CD4-positive, CD25-positive, alpha-beta regulatory T cell (primary cell): ENCODE results near the gene CACNA2D1. TPM values are rescaled to one million over a fixed set of nuclear protein-coding genes. Genes with fewer than 3 reads are reported as not detected.

ENCODE experiments used
- ATAC-seq, 2 donors: fragments of 150-1000 bp; cut with Tn5 transposase; one replicate each; pipeline ENCODE4 v1.10.0; 2021; ENCODE audit warnings: low read depth in 2 of 2, moderate number of reproducible peaks in 2 of 2, moderate library complexity in 1 of 2
- DNase-seq, 3 donors: peaks; one replicate each; pipeline versions ENCODE4 v3.0.0 to v3.0.0-alpha.2; 2012 to 2022; ENCODE audit warnings: mixed read lengths in 1 of 3
- H3K27ac ChIP-seq: one replicate; pipeline ENCODE4 v1.7.0; 2013; ENCODE audit warnings: mild to moderate bottlenecking, low read length; ENCODE audit not compliant: insufficient read depth, poor library complexity, severe bottlenecking
- H3K27me3 ChIP-seq: one replicate; pipeline ENCODE4 v1.7.0; 2013; ENCODE audit warnings: low read length; ENCODE audit not compliant: control insufficient read depth, insufficient read depth
- H3K36me3 ChIP-seq: one replicate; pipeline ENCODE4 v1.7.0; 2013; ENCODE audit warnings: mild to moderate bottlenecking, low read length, moderate library complexity; ENCODE audit not compliant: control insufficient read depth, insufficient read depth
- H3K4me1 ChIP-seq: 2 replicates; pipeline ENCODE4 v1.7.0; 2013; ENCODE audit warnings: mild to moderate bottlenecking, low read length; ENCODE audit not compliant: insufficient read depth, control insufficient read depth, poor library complexity, severe bottlenecking
- H3K4me3 ChIP-seq: one replicate; pipeline ENCODE4 v1.7.0; 2013; ENCODE audit warnings: low read depth, mild to moderate bottlenecking, low read length, moderate library complexity
- H3K9me3 ChIP-seq, 2 experiments: 1 replicate in 1 of 2; 2 replicates in 1 of 2; pipeline ENCODE4 v1.7.0; 2013; ENCODE audit warnings: low read length in 2 of 2, mild to moderate bottlenecking in 1 of 2, moderate library complexity in 1 of 2; ENCODE audit not compliant: control insufficient read depth in 2 of 2
- H3K27ac Mint-ChIP-seq, 3 donors: one replicate each; pipeline ENCODE4 v1.8.0; 2020 to 2022; ENCODE audit warnings: mild to moderate bottlenecking in 3 of 3, mixed read lengths in 3 of 3, moderate library complexity in 2 of 3
- H3K27me3 Mint-ChIP-seq: one replicate; pipeline ENCODE4 v1.8.0; 2022; ENCODE audit warnings: mild to moderate bottlenecking, mixed read lengths
- H3K36me3 Mint-ChIP-seq: one replicate; pipeline ENCODE4 v1.8.0; 2020; ENCODE audit warnings: mixed read lengths
- H3K4me1 Mint-ChIP-seq, 4 donors: one replicate each; pipeline ENCODE4 v1.8.0; 2020 to 2022; ENCODE audit warnings: mixed read lengths in 4 of 4, mild to moderate bottlenecking in 1 of 4
- H3K4me3 Mint-ChIP-seq, 4 donors: one replicate each; pipeline ENCODE4 v1.8.0; 2020 to 2022; ENCODE audit warnings: mild to moderate bottlenecking in 4 of 4, mixed read lengths in 4 of 4, moderate library complexity in 3 of 4
- H3K9me3 Mint-ChIP-seq, 7 donors: one replicate each; pipeline ENCODE4 v1.8.0; 2020 to 2022; ENCODE audit warnings: mixed read lengths in 7 of 7, mild to moderate bottlenecking in 3 of 7, moderate library complexity in 2 of 7
- polyA plus RNA-seq, 4 donors: library from polyadenylated mRNA; unstranded; fragments of 300-500 nt; fragmentation: Illumina TruSeq; gene quantifications; one replicate each; pipeline ENCODE4 v1.2.3, GENCODE V29; 2021
- total RNA-seq: library from RNA; stranded (reverse); gene quantifications from one replicate; pipeline ENCODE4 v1.2.3, GENCODE V29; 2022

CACNA2D1 gene
- total and polyA plus RNA-seq, 5 donors from 2014 or later = not detected

- H3K4me1 ChIP-seq = no peaks in the 10 kb centered on the region
- H3K27ac ChIP-seq = no peak overlapping the region
- Mint-ChIP-seq H3K36me3 (no peaks in the 10 kb centered on the region), H3K27ac (no peak overlapping the region), H3K27me3 (no peaks in the 10 kb centered on the region), H3K4me3 (no peak overlapping the region), H3K9me3 (peaks cover 0 to 9% (median 2%) of the 10 kb centered on the region in 7 donors), H3K4me1 (no peaks in the 10 kb centered on the region)
- ATAC-seq = no peak
- no peak for DNase-seq
- no peaks in the 10 kb centered on the region for H3K27me3 ChIP-seq
- no peak overlapping the region for H3K4me3 ChIP-seq
- H3K36me3 ChIP-seq = no peaks in the 10 kb centered on the region
- peaks cover 0 to 2% of the 10 kb centered on the region in 2 experiments for H3K9me3 ChIP-seq
These were observed 69.5 kb downstream of the CACNA2D1 start for GRCh38 chr7:82373926-82374635.

- no peak for DNase-seq
- Histone ChIP-seq H3K9me3 (no peaks in the 10 kb centered on the region), H3K4me1 (no peaks in the 10 kb centered on the region), H3K36me3 (no peaks in the 10 kb centered on the region), H3K27me3 (no peaks in the 10 kb centered on the region), H3K27ac (no peak overlapping the region), H3K4me3 (no peak overlapping the region)
- no peak for ATAC-seq
- no peaks in the 10 kb centered on the region for H3K36me3 Mint-ChIP-seq
- H3K27me3 Mint-ChIP-seq = no peaks in the 10 kb centered on the region
- H3K4me3 Mint-ChIP-seq = no peak overlapping the region
- peaks cover 0 to 18% (median 0%) of the 10 kb centered on the region in 7 donors for H3K9me3 Mint-ChIP-seq
- H3K27ac Mint-ChIP-seq = no peak overlapping the region
- H3K4me1 Mint-ChIP-seq = no peaks in the 10 kb centered on the region
These were observed 78.9 kb downstream of the CACNA2D1 start for GRCh38 chr7:82364671-82365070.

GRCh38 chr7:82364048-82364447, 79.5 kb downstream of the CACNA2D1 start:
- Histone ChIP-seq H3K4me1 (no peaks in the 10 kb centered on the region), H3K9me3 (no peaks in the 10 kb centered on the region), H3K27ac (no peak overlapping the region), H3K36me3 (no peaks in the 10 kb centered on the region), H3K27me3 (no peaks in the 10 kb centered on the region), H3K4me3 (no peak overlapping the region)
- H3K9me3 Mint-ChIP-seq = peaks cover 0 to 18% (median 2%) of the 10 kb centered on the region in 7 donors
- H3K4me1 Mint-ChIP-seq = no peaks in the 10 kb centered on the region
- H3K27me3 Mint-ChIP-seq = no peaks in the 10 kb centered on the region
- no peak overlapping the region for H3K4me3 Mint-ChIP-seq
- H3K27ac Mint-ChIP-seq = no peak overlapping the region
- H3K36me3 Mint-ChIP-seq = no peaks in the 10 kb centered on the region
- DNase-seq = no peak
- ATAC-seq = no peak

- DNase-seq (no peak), ATAC-seq (no peak)
- Mint-ChIP-seq H3K9me3 (peaks cover 0 to 16% (median 2%) of the 10 kb centered on the region in 7 donors), H3K27me3 (no peaks in the 10 kb centered on the region), H3K4me1 (no peaks in the 10 kb centered on the region), H3K27ac (no peak overlapping the region), H3K4me3 (no peak overlapping the region), H3K36me3 (no peaks in the 10 kb centered on the region)
- Histone ChIP-seq H3K9me3 (no peaks in the 10 kb centered on the region), H3K36me3 (no peaks in the 10 kb centered on the region), H3K4me1 (no peaks in the 10 kb centered on the region), H3K27ac (no peak overlapping the region), H3K4me3 (no peak overlapping the region), H3K27me3 (no peaks in the 10 kb centered on the region)
These were observed 81.4 kb downstream of the CACNA2D1 start for GRCh38 chr7:82362129-82362706.

GRCh38 chr7:82360591-82361368, 82.8 kb downstream of the CACNA2D1 start:
- H3K4me1 ChIP-seq = no peaks in the 10 kb centered on the region
- Mint-ChIP-seq H3K4me1 (no peaks in the 10 kb centered on the region), H3K9me3 (peaks cover 0 to 14% (median 0%) of the 10 kb centered on the region in 7 donors), H3K27me3 (no peaks in the 10 kb centered on the region), H3K27ac (no peak overlapping the region), H3K36me3 (no peaks in the 10 kb centered on the region), H3K4me3 (no peak overlapping the region)
- no peak overlapping the region for H3K27ac ChIP-seq
- no peak for DNase-seq
- ATAC-seq = no peak
- no peaks in the 10 kb centered on the region for H3K9me3 ChIP-seq
- H3K4me3 ChIP-seq = no peak overlapping the region
- no peaks in the 10 kb centered on the region for H3K36me3 ChIP-seq
- no peaks in the 10 kb centered on the region for H3K27me3 ChIP-seq

GRCh38 chr7:82359426-82359825, 84.2 kb downstream of the CACNA2D1 start:
- no peaks in the 10 kb centered on the region for H3K27me3 Mint-ChIP-seq
- Histone ChIP-seq H3K27ac (no peak overlapping the region), H3K27me3 (no peaks in the 10 kb centered on the region), H3K36me3 (no peaks in the 10 kb centered on the region), H3K4me3 (no peak overlapping the region), H3K4me1 (no peaks in the 10 kb centered on the region), H3K9me3 (no peaks in the 10 kb centered on the region)
- no peaks in the 10 kb centered on the region for H3K36me3 Mint-ChIP-seq
- H3K9me3 Mint-ChIP-seq = peaks cover 0 to 5% (median 0%) of the 10 kb centered on the region in 7 donors
- H3K4me3 Mint-ChIP-seq = no peak overlapping the region
- H3K4me1 Mint-ChIP-seq = no peaks in the 10 kb centered on the region
- no peak overlapping the region for H3K27ac Mint-ChIP-seq
- DNase-seq = no peak
- ATAC-seq = no peak

- peaks cover 0 to 5% (median 0%) of the 10 kb centered on the region in 7 donors for H3K9me3 Mint-ChIP-seq
- H3K27me3 ChIP-seq = no peaks in the 10 kb centered on the region
- ATAC-seq (no peak), DNase-seq (no peak)
- no peak overlapping the region for H3K4me3 ChIP-seq
- H3K4me3 Mint-ChIP-seq = no peak overlapping the region
- H3K4me1 Mint-ChIP-seq = no peaks in the 10 kb centered on the region
- no peaks in the 10 kb centered on the region for H3K36me3 ChIP-seq
- H3K27me3 Mint-ChIP-seq = no peaks in the 10 kb centered on the region
- H3K9me3 ChIP-seq = no peaks in the 10 kb centered on the region
- H3K36me3 Mint-ChIP-seq = no peaks in the 10 kb centered on the region
- no peak overlapping the region for H3K27ac ChIP-seq
- H3K27ac Mint-ChIP-seq = no peak overlapping the region
- no peaks in the 10 kb centered on the region for H3K4me1 ChIP-seq
These were observed 84.7 kb downstream of the CACNA2D1 start for GRCh38 chr7:82358923-82359322.
